Progenitor cell of endocrine pancreas (in vitro differentiated cells): ENCODE measurements around the gene BCAR3. TPM values are rescaled to one million over a fixed set of nuclear protein-coding genes. Genes with fewer than 3 reads are reported as not detected.

Experiments
- DNase-seq: peaks from one replicate; pipeline ENCODE4 v3.0.0; 2021; ENCODE audit warnings: low spot score; ENCODE audit not compliant: unreplicated experiment
- H3K27ac Mint-ChIP-seq: 2 replicates; pipeline ENCODE4 v1.8.0; 2021; ENCODE audit warnings: mild to moderate bottlenecking, moderate library complexity, mixed read lengths
- H3K27me3 Mint-ChIP-seq: 2 replicates; pipeline ENCODE4 v1.8.0; 2021; ENCODE audit warnings: mixed read lengths
- H3K36me3 Mint-ChIP-seq: 2 replicates; pipeline ENCODE4 v1.8.0; 2022; ENCODE audit warnings: mixed read lengths; ENCODE audit not compliant: insufficient read depth
- H3K4me1 Mint-ChIP-seq: 2 replicates; pipeline ENCODE4 v1.8.0; 2021; ENCODE audit warnings: low read depth, mixed read lengths
- H3K4me3 Mint-ChIP-seq: 2 replicates; pipeline ENCODE4 v1.8.0; 2021; ENCODE audit warnings: low read depth, mild to moderate bottlenecking, moderate library complexity, mixed read lengths
- H3K9me3 Mint-ChIP-seq: 2 replicates; pipeline ENCODE4 v1.8.0; 2021; ENCODE audit warnings: low read depth, mixed read lengths
- total RNA-seq: library from RNA; stranded (reverse); gene quantifications from 2 replicates; pipeline ENCODE4 v1.2.1, GENCODE V29; 2021
- TF ChIP-seq, protein P1 (sequence below): fragments of 200-600 bp; sonication (generic); IDR thresholded peaks from one replicate; pipeline ENCODE4 v1.5.0; 2021; ENCODE audit warnings: antibody characterized with exemption, mild to moderate bottlenecking; ENCODE audit not compliant: unreplicated experiment

BCAR3 gene
- total RNA-seq, 1 donor from 2014 or later = 7.1 TPM

DNA sequence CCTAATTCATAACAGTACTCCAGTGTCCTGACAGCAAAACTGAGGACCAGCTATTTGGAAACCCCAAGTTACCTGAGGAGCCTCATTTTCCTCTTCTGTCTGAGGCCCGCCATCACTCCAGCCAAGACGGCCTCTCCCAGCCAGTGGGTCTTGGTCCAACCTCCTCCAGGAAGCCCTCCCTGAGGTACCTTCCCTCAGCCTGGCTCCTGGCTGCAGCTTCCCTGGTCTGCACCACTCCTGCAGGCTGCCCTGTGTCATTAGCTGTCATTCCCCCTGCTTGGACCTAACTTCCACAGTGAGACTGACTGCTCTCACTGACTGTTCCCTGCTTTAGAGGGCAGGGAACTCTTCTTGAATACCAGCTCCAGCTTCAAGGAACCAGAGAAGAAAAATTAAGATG lies 33.0 kb downstream of the BCAR3 start:
- no peaks in the 10 kb centered on the region for H3K36me3 Mint-ChIP-seq
- no peaks in the 10 kb centered on the region for H3K9me3 Mint-ChIP-seq
- TF ChIP-seq, protein P1, sequence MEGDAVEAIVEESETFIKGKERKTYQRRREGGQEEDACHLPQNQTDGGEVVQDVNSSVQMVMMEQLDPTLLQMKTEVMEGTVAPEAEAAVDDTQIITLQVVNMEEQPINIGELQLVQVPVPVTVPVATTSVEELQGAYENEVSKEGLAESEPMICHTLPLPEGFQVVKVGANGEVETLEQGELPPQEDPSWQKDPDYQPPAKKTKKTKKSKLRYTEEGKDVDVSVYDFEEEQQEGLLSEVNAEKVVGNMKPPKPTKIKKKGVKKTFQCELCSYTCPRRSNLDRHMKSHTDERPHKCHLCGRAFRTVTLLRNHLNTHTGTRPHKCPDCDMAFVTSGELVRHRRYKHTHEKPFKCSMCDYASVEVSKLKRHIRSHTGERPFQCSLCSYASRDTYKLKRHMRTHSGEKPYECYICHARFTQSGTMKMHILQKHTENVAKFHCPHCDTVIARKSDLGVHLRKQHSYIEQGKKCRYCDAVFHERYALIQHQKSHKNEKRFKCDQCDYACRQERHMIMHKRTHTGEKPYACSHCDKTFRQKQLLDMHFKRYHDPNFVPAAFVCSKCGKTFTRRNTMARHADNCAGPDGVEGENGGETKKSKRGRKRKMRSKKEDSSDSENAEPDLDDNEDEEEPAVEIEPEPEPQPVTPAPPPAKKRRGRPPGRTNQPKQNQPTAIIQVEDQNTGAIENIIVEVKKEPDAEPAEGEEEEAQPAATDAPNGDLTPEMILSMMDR = no peak
- no peak for DNase-seq
- H3K27me3 Mint-ChIP-seq = no peaks in the 10 kb centered on the region
- no peak overlapping the region for H3K27ac Mint-ChIP-seq
- peaks cover 2% of the 10 kb centered on the region for H3K4me1 Mint-ChIP-seq
- H3K4me3 Mint-ChIP-seq = no peak overlapping the region

DNA sequence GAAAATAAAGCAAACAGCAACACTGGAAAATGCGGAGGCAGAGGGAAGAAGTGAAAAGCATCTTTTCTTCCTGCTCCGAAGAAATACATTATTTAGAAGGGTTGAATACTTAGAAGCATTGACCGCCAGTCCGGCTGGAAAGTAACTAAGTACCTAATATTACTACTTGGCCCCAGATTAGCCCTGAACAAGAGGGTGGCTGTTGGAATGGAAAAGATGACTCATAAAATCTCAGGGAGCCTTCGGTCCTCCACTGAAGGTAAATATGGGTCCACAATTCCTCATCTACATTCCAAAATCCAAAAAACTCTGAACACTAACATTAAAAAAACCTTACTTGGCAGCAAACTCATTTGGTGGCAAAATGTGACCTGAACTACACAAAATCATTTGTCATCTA lies 40.1 kb downstream of the BCAR3 start:
- Mint-ChIP-seq H3K4me3 (no peak overlapping the region), H3K27me3 (no peaks in the 10 kb centered on the region), H3K9me3 (no peaks in the 10 kb centered on the region), H3K27ac (no peak overlapping the region), H3K36me3 (no peaks in the 10 kb centered on the region), H3K4me1 (peaks cover 12% of the 10 kb centered on the region)
- TF ChIP-seq, protein P1 = no peak
- no peak for DNase-seq

- no peaks in the 10 kb centered on the region for H3K9me3 Mint-ChIP-seq
- TF ChIP-seq, protein P1 = no peak
- no peaks in the 10 kb centered on the region for H3K27me3 Mint-ChIP-seq
- H3K36me3 Mint-ChIP-seq = no peaks in the 10 kb centered on the region
- peaks cover 14% of the 10 kb centered on the region for H3K4me1 Mint-ChIP-seq
- no peak for DNase-seq
- H3K27ac Mint-ChIP-seq = no peak overlapping the region
- H3K4me3 Mint-ChIP-seq = no peak overlapping the region
Measured at GRCh38 chr1:93640656-93641440, 40.8 kb downstream of the BCAR3 start.

DNA sequence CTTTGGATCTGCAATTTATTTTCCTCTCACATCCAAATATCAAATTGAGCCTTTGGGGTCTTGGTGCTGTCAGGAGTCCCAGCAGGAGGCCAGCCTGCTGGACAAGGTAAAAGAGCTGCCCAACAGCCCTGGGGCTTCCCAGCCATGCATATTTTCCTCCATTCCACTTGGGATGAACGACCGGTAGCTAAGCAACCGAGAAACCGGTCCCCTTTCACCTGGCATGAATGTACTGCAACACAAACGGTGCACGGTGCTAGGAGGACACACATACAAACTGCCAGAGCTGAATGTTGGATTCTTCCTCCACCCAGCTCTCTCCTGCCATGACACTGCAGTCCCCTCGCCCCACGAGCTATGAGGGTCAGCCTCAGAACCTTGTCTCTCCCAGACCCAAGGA lies 42.7 kb downstream of the BCAR3 start:
- Mint-ChIP-seq H3K36me3 (peaks cover 1% of the 10 kb centered on the region), H3K27me3 (no peaks in the 10 kb centered on the region), H3K27ac (peak overlapping the region; percentile 82), H3K9me3 (no peaks in the 10 kb centered on the region), H3K4me3 (no peak overlapping the region), H3K4me1 (peaks cover 14% of the 10 kb centered on the region)
- no peak for DNase-seq
- TF ChIP-seq, protein P1 = no peak

GRCh38 chr1:93638307-93638847 lies 43.3 kb downstream of the BCAR3 start:
- DNase-seq = no peak
- Mint-ChIP-seq H3K9me3 (no peaks in the 10 kb centered on the region), H3K36me3 (peaks cover 1% of the 10 kb centered on the region), H3K27ac (peak overlapping the region; percentile 82), H3K27me3 (no peaks in the 10 kb centered on the region), H3K4me3 (no peak overlapping the region), H3K4me1 (peaks cover 14% of the 10 kb centered on the region)
- TF ChIP-seq, protein P1 = no peak
